Measurements from ENCODE around the gene PITX1. TPM values are rescaled to one million over a fixed set of nuclear protein-coding genes. Genes with fewer than 3 reads are reported as not detected.

PITX1 gene
- total RNA-seq, 2 donors from 2014 or later = 6.2 to 12.3 TPM

GRCh38 chr5:135063511-135064234, 29.6 kb upstream of the PITX1 start:
- intact Hi-C loops (cut with DNase I, micrococcal nuclease) = no loop called here
- no peak for ATAC-seq
- DNase-seq = peak in 1 of 2 donors; percentile 1

DNA sequence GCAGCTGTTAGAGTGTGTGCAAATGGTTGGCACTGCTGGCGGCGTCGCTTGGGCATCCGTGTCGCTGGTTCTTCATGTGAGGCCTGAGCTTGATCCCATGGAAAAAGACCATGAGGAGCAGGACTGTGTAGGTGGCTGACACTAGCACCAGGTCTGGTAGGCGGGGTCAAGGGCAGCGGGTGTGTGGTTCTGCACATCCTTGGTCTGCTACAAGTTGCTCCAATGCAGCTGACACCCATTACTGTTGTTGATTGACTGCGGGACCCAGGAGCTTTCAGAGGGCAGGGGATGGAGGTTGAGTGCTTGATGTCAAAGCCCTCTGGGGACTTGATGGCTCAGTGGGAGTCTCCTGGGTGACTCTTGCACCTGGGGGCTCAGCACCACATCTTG, 29.0 kb upstream of the PITX1 start:
- DNase-seq = no peak
- intact Hi-C loops (cut with DNase I, micrococcal nuclease) = no loop called here
- no peak for ATAC-seq

GRCh38 chr5:135062216-135063055, 28.4 kb upstream of the PITX1 start:
- no peak for ATAC-seq
- intact Hi-C loops (cut with DNase I, micrococcal nuclease) = no loop called here
- DNase-seq = no peak

DNA sequence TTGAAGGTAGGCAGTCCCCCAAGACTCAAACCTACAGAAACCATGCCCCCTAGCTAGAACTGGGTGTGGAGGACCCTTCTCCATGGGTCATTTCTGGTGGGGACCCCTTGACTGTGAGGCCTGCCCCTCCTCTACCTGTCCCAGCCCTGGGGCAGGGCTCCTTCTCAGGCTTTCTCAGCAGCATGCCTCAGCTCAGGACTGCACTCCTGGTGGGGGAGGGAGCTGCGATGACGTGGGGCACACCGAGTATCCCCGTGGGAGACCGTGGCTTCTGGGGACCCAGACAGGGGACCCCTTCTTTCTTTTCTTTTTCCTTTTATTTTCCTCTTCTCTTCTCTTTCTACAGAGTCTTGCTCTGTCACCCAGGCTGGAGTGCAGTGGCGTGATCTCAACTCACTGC, 27.0 kb upstream of the PITX1 start:
- intact Hi-C loops (cut with DNase I, micrococcal nuclease) = no loop called here
- DNase-seq (no peak), ATAC-seq (no peak)

DNA sequence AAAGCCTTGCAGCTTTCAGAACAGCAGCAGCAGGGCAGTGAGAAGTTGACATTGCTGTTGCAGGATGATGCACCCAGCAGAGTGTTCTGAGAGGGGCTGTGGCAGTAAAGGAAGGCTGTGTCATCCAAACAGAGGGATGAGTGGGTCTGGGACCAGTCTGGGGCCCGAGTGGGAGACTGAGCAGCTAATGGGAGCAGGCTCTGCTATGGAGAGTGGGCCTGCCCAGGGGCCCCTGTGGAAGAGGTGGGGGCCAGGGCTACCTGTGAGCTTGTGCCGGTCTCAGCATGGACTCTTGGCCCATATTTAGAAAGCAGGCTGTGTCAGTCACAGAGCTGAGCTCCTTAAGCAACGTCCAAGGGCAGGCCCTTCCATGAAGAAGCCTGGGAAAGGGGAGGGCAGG, 26.0 kb upstream of the PITX1 start:
- intact Hi-C loops (cut with DNase I, micrococcal nuclease) = no loop called here
- no peak for DNase-seq
- no peak for ATAC-seq

- DNase-seq (no peak), ATAC-seq (no peak)
- intact Hi-C loops (cut with DNase I, micrococcal nuclease) = no loop called here
These were observed 25.2 kb upstream of the PITX1 start for GRCh38 chr5:135059000-135059923.

DNA sequence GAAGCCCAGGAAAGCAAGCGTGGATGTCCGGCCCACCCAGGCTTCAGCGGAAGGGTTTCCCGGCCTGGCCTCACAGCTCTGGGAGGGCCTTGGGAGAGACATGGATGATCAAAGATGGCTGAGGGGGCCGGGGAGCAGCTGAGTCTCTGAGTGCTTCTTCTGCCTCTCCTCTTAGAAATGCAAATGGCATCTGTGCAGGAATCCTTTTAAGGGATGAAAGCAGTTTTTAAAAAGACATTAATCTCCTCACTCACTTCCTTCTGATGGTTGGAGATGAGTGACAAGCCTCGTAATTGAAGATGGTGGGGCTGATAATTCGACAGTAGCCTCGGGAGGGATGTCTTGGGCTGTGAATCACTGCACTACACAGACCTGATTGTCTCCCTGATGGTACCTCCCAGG, 24.3 kb upstream of the PITX1 start:
- ATAC-seq (no peak), DNase-seq (no peak)
- intact Hi-C loops (cut with DNase I, micrococcal nuclease) = no loop called here

GRCh38 chr5:135057233-135057632, 23.2 kb upstream of the PITX1 start:
- DNase-seq = no peak
- ATAC-seq = no peak
- intact Hi-C loops (cut with DNase I, micrococcal nuclease) = no loop called here

- intact Hi-C loops (cut with DNase I, micrococcal nuclease) = no loop called here
- DNase-seq (no peak), ATAC-seq (no peak)
These were observed 22.4 kb upstream of the PITX1 start for GRCh38 chr5:135056316-135057030.

DNA sequence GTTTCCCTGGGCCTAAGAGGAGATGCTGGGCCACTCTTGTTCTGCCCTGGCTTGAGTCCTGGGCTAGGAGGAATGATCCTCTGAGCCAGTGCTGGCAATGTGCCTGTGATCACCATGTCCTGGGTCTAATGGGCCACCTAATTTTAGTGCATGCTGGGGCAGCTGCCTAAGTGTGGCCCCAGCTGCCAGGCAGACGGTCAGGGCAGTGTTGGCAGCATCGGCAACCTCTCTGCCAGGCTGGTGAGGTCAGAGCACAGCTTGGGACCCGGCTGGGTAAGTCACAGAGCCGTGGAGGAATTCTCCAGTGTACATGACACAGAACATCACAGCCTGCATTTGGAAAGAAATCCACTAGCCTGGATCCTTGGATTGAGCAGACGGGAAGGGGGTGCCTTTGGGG, 21.4 kb upstream of the PITX1 start:
- DNase-seq (no peak), ATAC-seq (no peak)
- intact Hi-C loops (cut with DNase I, micrococcal nuclease) = no loop called here

GRCh38 chr5:135054546-135054945, 20.5 kb upstream of the PITX1 start:
- no peak for DNase-seq
- intact Hi-C loops (cut with DNase I, micrococcal nuclease) = no loop called here
- ATAC-seq = no peak

- no peak for ATAC-seq
- intact Hi-C loops (cut with DNase I, micrococcal nuclease) = no loop called here
- no peak for DNase-seq
These were observed 20.0 kb upstream of the PITX1 start for GRCh38 chr5:135053989-135054388.

- DNase-seq (peak in 1 of 2 donors; percentile 36), ATAC-seq (no peak)
- intact Hi-C loops (cut with DNase I, micrococcal nuclease) = no loop called here
These were observed 19.2 kb upstream of the PITX1 start for GRCh38 chr5:135053278-135053677.

DNA sequence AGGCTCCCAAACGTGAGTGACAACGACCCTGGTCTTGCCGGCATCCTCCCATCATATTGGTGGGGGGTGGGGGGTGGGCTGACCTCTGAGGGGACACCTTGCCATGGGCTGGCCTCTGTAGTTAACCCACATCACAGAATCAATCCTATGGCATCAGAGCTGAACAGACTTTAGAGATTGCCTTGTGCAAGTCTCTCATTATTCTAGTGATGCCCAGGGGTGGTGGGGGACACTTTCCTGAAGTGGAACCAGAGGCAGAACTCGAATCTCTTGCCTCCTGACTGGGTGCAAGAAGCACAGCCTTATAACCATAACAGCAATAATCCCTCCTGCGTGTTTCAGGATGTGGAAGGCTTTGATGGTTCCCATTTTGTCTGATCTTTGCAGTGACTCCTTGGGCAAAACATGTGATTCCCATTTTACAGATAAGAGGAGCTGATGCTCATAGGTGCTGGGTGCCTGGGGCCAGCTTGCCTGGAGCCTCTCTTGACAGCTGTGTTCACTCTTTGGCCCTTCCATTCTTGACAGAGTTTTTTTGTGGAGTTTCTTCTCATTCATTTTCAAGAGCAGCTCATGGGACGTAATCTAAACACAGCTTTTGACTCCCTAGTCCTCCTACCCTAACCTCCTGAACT, 18.6 kb upstream of the PITX1 start:
- no peak for DNase-seq

GRCh38 chr5:135051872-135052271, 17.8 kb upstream of the PITX1 start:
- no peak for ATAC-seq
- no peak for DNase-seq
- intact Hi-C loops (cut with DNase I, micrococcal nuclease) = no loop called here

More for the DNA sequence above, 18.6 kb upstream of the PITX1 start:
- intact Hi-C loops (cut with DNase I, micrococcal nuclease) = no loop called here
- no peak for ATAC-seq

DNA sequence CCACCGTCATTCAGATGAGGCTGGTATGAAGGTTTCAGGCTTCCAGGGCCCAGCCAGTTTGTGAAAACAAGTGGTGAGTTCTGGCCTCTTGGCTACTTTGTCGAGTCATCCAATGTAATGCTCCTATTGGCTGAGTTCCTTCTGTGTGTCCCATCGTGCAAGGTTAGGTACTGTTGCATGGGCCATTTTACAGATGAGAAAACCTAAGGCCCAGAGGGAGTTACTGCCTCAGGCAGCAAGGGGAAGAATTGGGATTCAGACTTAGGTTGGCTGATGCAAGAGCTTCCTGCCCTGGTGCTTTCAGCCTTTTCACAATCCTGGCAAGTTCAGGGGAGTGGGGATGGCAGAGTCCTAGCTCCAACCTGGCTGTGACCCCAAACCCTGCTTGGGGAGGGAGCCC, 17.4 kb upstream of the PITX1 start:
- ATAC-seq (no peak), DNase-seq (no peak)
- intact Hi-C loops (cut with DNase I, micrococcal nuclease) = no loop called here

- ATAC-seq (no peak), DNase-seq (no peak)
- intact Hi-C loops (cut with DNase I, micrococcal nuclease) = no loop called here
These were observed 16.3 kb upstream of the PITX1 start for GRCh38 chr5:135050244-135050767.

DNA sequence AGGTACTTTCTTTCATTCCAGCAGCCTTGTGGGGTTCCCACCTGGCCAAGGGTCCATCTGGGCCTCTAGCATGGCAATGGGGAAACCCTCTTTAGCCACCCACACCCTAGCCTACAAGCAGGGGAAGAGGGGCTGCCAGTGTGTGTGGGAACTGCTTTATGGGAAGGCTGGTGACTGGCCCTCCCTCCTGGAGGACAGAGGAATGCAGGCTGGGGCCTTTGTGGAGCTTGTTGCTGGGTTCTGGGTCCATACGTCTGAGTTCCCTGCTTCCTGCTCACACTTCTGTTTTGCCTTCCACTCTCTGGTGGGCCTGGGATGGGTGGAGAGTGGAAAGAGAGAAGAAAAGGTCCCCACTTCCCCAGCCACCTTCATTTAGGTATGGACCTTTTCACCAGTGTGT, 14.9 kb upstream of the PITX1 start:
- ATAC-seq (no peak), DNase-seq (no peak)
- intact Hi-C loops (cut with DNase I, micrococcal nuclease) = no loop called here

Data from left colon (tissue), 2 donors.